GM18858 (cell line): ENCODE results near the gene KRT85.
"Not testable (repeated sequence)": the region's sequence is repeated elsewhere in the genome, so short reads cannot be mapped to it uniquely, and the experiment has no call there.

ENCODE experiments used
- ATAC-seq: cut with Tn5 transposase; IDR thresholded peaks from one replicate; pipeline ENCODE4 v1.9.1; 2021; ENCODE audit not compliant: unreplicated experiment

The KRT85 gene

GRCh38 chr12:52366738-52367485 lies at the start of gene KRT85:
Gene KRT85, minus strand, starts transcription at chr12:52367481. Its CDS starts 76 bp downstream, at chr12:52367405.
- no peak for ATAC-seq

GRCh38 chr12:52416795-52417194 lies 49.5 kb upstream of the KRT85 start:
- no peak for ATAC-seq

GRCh38 chr12:52415870-52416750 lies 48.8 kb upstream of the KRT85 start:
- no peak for ATAC-seq

GRCh38 chr12:52414936-52415335 lies 47.7 kb upstream of the KRT85 start:
- ATAC-seq = no peak

- ATAC-seq = no peak
Measured at GRCh38 chr12:52413782-52414345, 46.6 kb upstream of the KRT85 start.

- ATAC-seq = no peak
Measured at GRCh38 chr12:52413202-52413601, 45.9 kb upstream of the KRT85 start.

GRCh38 chr12:52411815-52412214 lies 44.5 kb upstream of the KRT85 start:
- ATAC-seq = no peak

GRCh38 chr12:52410589-52411248 lies 43.4 kb upstream of the KRT85 start:
- not testable (repeated sequence) for ATAC-seq

- ATAC-seq = no peak
Measured at GRCh38 chr12:52407918-52408317, 40.6 kb upstream of the KRT85 start.

GRCh38 chr12:52405922-52406385 lies 38.7 kb upstream of the KRT85 start, which contains the start of gene KRT82:
Gene KRT82, minus strand, starts transcription at chr12:52406335. Its CDS starts 58 bp downstream, at chr12:52406277.
- ATAC-seq = no peak

GRCh38 chr12:52404951-52405350 lies 37.7 kb upstream of the KRT85 start:
- ATAC-seq = no peak

- ATAC-seq = no peak
Measured at GRCh38 chr12:52403561-52403960, 36.3 kb upstream of the KRT85 start.

GRCh38 chr12:52402873-52403540 lies 35.7 kb upstream of the KRT85 start:
- no peak for ATAC-seq

- ATAC-seq = no peak
Measured at GRCh38 chr12:52402377-52402776, 35.1 kb upstream of the KRT85 start.

- no peak for ATAC-seq
Measured at GRCh38 chr12:52401926-52402325, 34.6 kb upstream of the KRT85 start.

- no peak for ATAC-seq
Measured at GRCh38 chr12:52401526-52401925, 34.2 kb upstream of the KRT85 start.

GRCh38 chr12:52400906-52401305 lies 33.6 kb upstream of the KRT85 start:
- no peak for ATAC-seq

- ATAC-seq = no peak
Measured at GRCh38 chr12:52399756-52400155, 32.5 kb upstream of the KRT85 start.

GRCh38 chr12:52398176-52398575 lies 30.9 kb upstream of the KRT85 start:
- no peak for ATAC-seq

GRCh38 chr12:52396656-52397055 lies 29.4 kb upstream of the KRT85 start:
- no peak for ATAC-seq
